H1 (cell line): Measurements from ENCODE around the gene FAM120B. TPM values are rescaled to one million over a fixed set of nuclear protein-coding genes. Genes with fewer than 3 reads are reported as not detected.

Source experiments
- CTCF ChIA-PET: fragments of 300-600 bp; sonication (Branson Sonifier 250); formaldehyde crosslinking; loops from one replicate; lab custom pipeline; 2021; ENCODE audit not compliant: partially characterized antibody; lab: Charles Lee
- POLR2A ChIA-PET: fragments of 300-600 bp; sonication (Branson Sonifier 250); formaldehyde crosslinking; loops from one replicate; lab custom pipeline; 2021; ENCODE audit warnings: inconsistent platforms; ENCODE audit not compliant: partially characterized antibody; lab: Charles Lee
- DNase-seq, 2 experiments: peaks; one replicate each; pipeline versions ENCODE4 v3.0.0 to v3.0.0-alpha.2; 2010 to 2022; ENCODE audit warnings: low spot score in 2 of 2, low read depth in 1 of 2, mixed read lengths in 1 of 2
- FAIRE-seq: peaks from 2 replicates; lab custom pipeline; 2011; peaks lifted over from hg19 to GRCh38; lab: Jason Lieb, UNC
- H2AFZ ChIP-seq: 2 replicates; pipeline ENCODE4 v1.8.1; 2012; ENCODE audit warnings: low read length, inconsistent platforms
- H2AK5ac ChIP-seq: 2 replicates; pipeline ENCODE4 v1.6.1; 2013; ENCODE audit warnings: low read depth, low read length
- H2BK120ac ChIP-seq: replicated peaks from 2 replicates; pipeline ENCODE3; 2013; ENCODE audit warnings: low read depth, low read length, inconsistent platforms
- H2BK12ac ChIP-seq: 2 replicates; pipeline ENCODE4 v1.6.1; 2013; ENCODE audit warnings: low read depth, low read length
- H2BK15ac ChIP-seq: 2 replicates; pipeline ENCODE4 v1.6.1; 2013; ENCODE audit warnings: low read length
- H2BK20ac ChIP-seq: 2 replicates; pipeline ENCODE4 v1.6.1; 2013; ENCODE audit warnings: low read length
- H2BK5ac ChIP-seq: 2 replicates; pipeline ENCODE4 v1.6.1; 2013; ENCODE audit warnings: low read depth, low read length
- H3K14ac ChIP-seq: 2 replicates; pipeline ENCODE4 v1.6.1; 2013; ENCODE audit warnings: inconsistent platforms; ENCODE audit not compliant: insufficient read length
- H3K18ac ChIP-seq: 2 replicates; pipeline ENCODE4 v1.6.1; 2013; ENCODE audit warnings: low read length; ENCODE audit errors: extremely low read depth
- H3K23ac ChIP-seq: 2 replicates; pipeline ENCODE4 v1.6.1; 2013; ENCODE audit warnings: inconsistent platforms; ENCODE audit not compliant: insufficient read length
- H3K23me2 ChIP-seq: 2 replicates; pipeline ENCODE4 v1.6.1; 2013; ENCODE audit warnings: low read depth, low read length
- H3K27ac ChIP-seq: 2 replicates; pipeline ENCODE4 v1.6.1; 2011; ENCODE audit warnings: low read depth, low read length, inconsistent platforms
- H3K27me3 ChIP-seq, 4 experiments: replicated peaks in 1 of 4; 1 replicate in 1 of 4; 2 replicates in 3 of 4; pipeline versions ENCODE4 v1.6.1 to v1.8.1; 2011 to 2013; ENCODE audit warnings: low read length in 3 of 4, mild to moderate bottlenecking in 3 of 4, inconsistent platforms in 2 of 4, mixed read lengths in 2 of 4, moderate library complexity in 1 of 4; ENCODE audit not compliant: control insufficient read depth in 3 of 4, insufficient read depth in 3 of 4; ENCODE audit errors: extremely low read depth in 1 of 4
- H3K36me3 ChIP-seq, 4 experiments: 2 replicates each; pipeline versions ENCODE4 v1.6.1 to v1.8.1; 2011 to 2013; ENCODE audit warnings: mild to moderate bottlenecking in 4 of 4, low read length in 3 of 4, moderate library complexity in 2 of 4, control low read depth in 1 of 4, inconsistent platforms in 1 of 4; ENCODE audit not compliant: insufficient read depth in 4 of 4, control insufficient read depth in 2 of 4
- H3K4ac ChIP-seq: replicated peaks from 2 replicates; pipeline ENCODE3; 2013; ENCODE audit warnings: low read length, low read depth, mixed read lengths, inconsistent platforms; ENCODE audit not compliant: insufficient read length
- H3K4me1 ChIP-seq, 4 experiments: replicated peaks in 1 of 4; 1 replicate in 1 of 4; 2 replicates in 3 of 4; pipeline versions ENCODE4 v1.6.1 to v1.8.1; 2011 to 2013; ENCODE audit warnings: low read length in 3 of 4, inconsistent platforms in 2 of 4, mixed read lengths in 1 of 4; ENCODE audit not compliant: insufficient read depth in 4 of 4, control insufficient read depth in 3 of 4
- H3K4me2 ChIP-seq, 2 experiments: 2 replicates each; pipeline versions ENCODE4 v1.6.1 to v1.8.1; 2011 to 2013; ENCODE audit warnings: low read depth in 2 of 2, low read length in 2 of 2, control low read depth in 1 of 2, inconsistent platforms in 1 of 2, mild to moderate bottlenecking in 1 of 2; ENCODE audit not compliant: insufficient read depth in 1 of 2
- H3K4me3 ChIP-seq, 4 experiments: fragments of 200-600, 300-600 bp in 1 of 4; sonication (generic), shearing (Covaris generic), sonication (Bioruptor Twin) in 1 of 4; 2 replicates each; pipeline versions ENCODE4 v1.5.1 to v1.8.1; 2011 to 2016; ENCODE audit warnings: low read length in 4 of 4, low read depth in 3 of 4, control low read depth in 2 of 4, inconsistent platforms in 2 of 4, mild to moderate bottlenecking in 2 of 4, mixed read lengths in 1 of 4, moderate library complexity in 1 of 4; ENCODE audit not compliant: insufficient read depth in 2 of 4; ENCODE audit errors: extremely low read depth in 1 of 4
- H3K56ac ChIP-seq: replicated peaks from 2 replicates; pipeline ENCODE3; 2013; ENCODE audit warnings: low read depth, mild to moderate bottlenecking, mixed read lengths, low read length, inconsistent platforms; ENCODE audit not compliant: insufficient read length
- H3K79me1 ChIP-seq: 2 replicates; pipeline ENCODE4 v1.6.1; 2013; ENCODE audit warnings: low read depth, low read length, control low read depth
- H3K79me2 ChIP-seq, 2 experiments: 2 replicates each; pipeline versions ENCODE4 v1.6.1 to v1.8.1; 2012 to 2013; ENCODE audit warnings: low read length in 2 of 2, mild to moderate bottlenecking in 2 of 2, inconsistent platforms in 1 of 2; ENCODE audit not compliant: insufficient read depth in 2 of 2, control insufficient read depth in 1 of 2
- H3K9ac ChIP-seq, 4 experiments: replicated peaks in 1 of 4; 1 replicate in 1 of 4; 2 replicates in 3 of 4; pipeline versions ENCODE4 v1.6.1 to v1.8.1; 2011 to 2013; ENCODE audit warnings: low read depth in 3 of 4, low read length in 3 of 4, control low read depth in 2 of 4, mild to moderate bottlenecking in 2 of 4, moderate library complexity in 2 of 4, inconsistent platforms in 1 of 4; ENCODE audit errors: extremely low read depth in 1 of 4
- H3K9me3 ChIP-seq, 2 experiments: 2 replicates each; pipeline versions ENCODE4 v1.6.1 to v1.8.1; 2012 to 2013; ENCODE audit warnings: mild to moderate bottlenecking in 2 of 2, moderate library complexity in 2 of 2, control low read depth in 1 of 2, inconsistent platforms in 1 of 2, low read depth in 1 of 2, low read length in 1 of 2, mixed read lengths in 1 of 2; ENCODE audit not compliant: insufficient read depth in 2 of 2
- H4K20me1 ChIP-seq, 2 experiments: replicated peaks in 1 of 2; 2 replicates each; pipeline versions ENCODE3 to v1.8.1; 2011 to 2013; ENCODE audit warnings: inconsistent platforms in 2 of 2, low read length in 2 of 2, mild to moderate bottlenecking in 1 of 2; ENCODE audit not compliant: insufficient read depth in 2 of 2, control insufficient read depth in 1 of 2
- H4K5ac ChIP-seq: 2 replicates; pipeline ENCODE4 v1.6.1; 2013; ENCODE audit warnings: low read length, low read depth, mixed read lengths, inconsistent platforms; ENCODE audit not compliant: insufficient read length
- H4K8ac ChIP-seq: 2 replicates; pipeline ENCODE4 v1.8.0; 2013; ENCODE audit warnings: mild to moderate bottlenecking, moderate library complexity, low read length, inconsistent platforms; ENCODE audit not compliant: insufficient read depth; ENCODE audit errors: extremely low read depth
- H4K91ac ChIP-seq: replicated peaks from 2 replicates; pipeline ENCODE3; 2013; ENCODE audit warnings: low read length, mixed read lengths, inconsistent platforms; ENCODE audit not compliant: insufficient read length
- EZH2 ChIP-seq: fragments of 200-600 bp; sonication (generic); IDR thresholded peaks from 2 replicates; pipeline ENCODE4 v1.7.1; 2012; ENCODE audit warnings: low read depth, mild to moderate bottlenecking, moderate library complexity, low read length, inconsistent platforms; ENCODE audit not compliant: severe bottlenecking
- NANOG ChIP-seq: IDR thresholded peaks from 2 replicates; pipeline ENCODE4 v1.6.1; 2011; ENCODE audit warnings: low read length, low read depth, mild to moderate bottlenecking, inconsistent platforms; ENCODE audit not compliant: insufficient read depth, poor library complexity, severe bottlenecking
- SP2 ChIP-seq: IDR thresholded peaks from 2 replicates; pipeline ENCODE4 v1.6.1; 2012; ENCODE audit warnings: mild to moderate bottlenecking, low read length, inconsistent platforms
- SRF ChIP-seq: IDR thresholded peaks from 2 replicates; pipeline ENCODE4 v1.6.1; 2011; ENCODE audit warnings: mild to moderate bottlenecking, low read depth, low read length, moderate library complexity
- SUZ12 ChIP-seq: fragments of 200-600 bp; sonication (generic); IDR thresholded peaks from 2 replicates; pipeline ENCODE4 v1.6.1; 2012; ENCODE audit warnings: mild to moderate bottlenecking, inconsistent platforms, low read length, moderate library complexity, mixed read lengths
- WGBS, 2 experiments: shearing (Covaris generic) in 1 of 2; methylation state at CpG; one replicate each; pipeline versions ENCODE4 v1.1.6 to v1.1.7; 2013 to 2015; ENCODE audit warnings: low lambda C conversion rate in 2 of 2, mixed read lengths in 2 of 2, inconsistent platforms in 1 of 2, low coverage in 1 of 2, missing lambda C conversion rate in 1 of 2; ENCODE audit not compliant: insufficient replicate concordance in 2 of 2, insufficient coverage in 1 of 2, insufficient read length in 1 of 2; ENCODE audit errors: extremely low coverage in 1 of 2, missing lambda C conversion rate in 1 of 2; 5-methylcytosine and 5-hydroxymethylcytosine counted together
- polyA plus RNA-seq, 7 experiments: library from polyadenylated mRNA; depleted of rRNA in 3 of 7; stranded (reverse) in 5 of 7; unstranded in 2 of 7; fragments of >200 nt in 5 of 7; fragments of 200-250 nt in 2 of 7; gene quantifications; 1 replicate in 5 of 7; 2 replicates in 1 of 7; 4 replicates in 1 of 7; pipeline versions ENCODE4 v1.2.1 to v1.2.3, GENCODE V29; 2011 to 2013; ENCODE audit warnings: missing spikeins in 2 of 7, mixed read lengths in 2 of 7
- total RNA-seq: library from RNA; stranded (reverse); fragmentation: NEBNext Ultra II Directional; extraction: Animal tissue kit (Norgen Biotek cat#: 25700); gene quantifications from 2 replicates; pipeline ENCODE4 v1.2.1, GENCODE V29; 2021

Gene FAM120B
- total and polyA plus RNA-seq, 2 of the 8 experiments (the other 6 are each of a cell fraction or from before 2014, with no cell fraction given): 5.1 to 12.5 TPM

GRCh38 chr6:170378502-170378901 lies 71.9 kb downstream of the FAM120B start:
- no peaks in the 10 kb centered on the region for H3K79me1 ChIP-seq
- H2BK120ac ChIP-seq: no peak overlapping the region
- H4K20me1 ChIP-seq: no peaks in the 10 kb centered on the region
- peaks cover 0 to 4% (median 0%) of the 10 kb centered on the region in 4 experiments; a peak in 1 of 7 replicates for H3K4me1 ChIP-seq
- no peak overlapping the region for H2BK12ac ChIP-seq
- H2AFZ ChIP-seq: no peak overlapping the region
- H2BK15ac ChIP-seq: no peak overlapping the region
- no peak overlapping the region for H3K23ac ChIP-seq
- ChIA-PET CTCF (interaction anchor here (1.9 kb wide), 1 partner anchor 151 kb away, joined by 6 read pairs; no protein-coding TSS in a partner anchor), POLR2A (no interaction called here)
- H2BK5ac ChIP-seq: no peak overlapping the region
- H4K5ac ChIP-seq: no peak overlapping the region
- FAIRE-seq: no peak
- H4K91ac ChIP-seq: no peak overlapping the region
- no peaks in the 10 kb centered on the region for H3K27me3 ChIP-seq
- H2BK20ac ChIP-seq: no peak overlapping the region
- no peaks in the 10 kb centered on the region; a peak in 1 of 4 replicates for H3K9me3 ChIP-seq
- no peaks in the 10 kb centered on the region for H3K23me2 ChIP-seq
- no peaks in the 10 kb centered on the region for H3K79me2 ChIP-seq
- H3K18ac ChIP-seq: no peak overlapping the region
- H3K9ac ChIP-seq: no peak overlapping the region
- no peaks in the 10 kb centered on the region for H3K36me3 ChIP-seq
- H3K56ac ChIP-seq: no peak overlapping the region
- H3K14ac ChIP-seq: no peak overlapping the region
- no peak overlapping the region for H3K4me3 ChIP-seq
- H3K27ac ChIP-seq: no peak overlapping the region
- DNase-seq: no peak
- TF ChIP-seq NANOG (no peak), SP2 (no peak), SUZ12 (no peak), EZH2 (no peak), SRF (no peak)
- H3K4me2 ChIP-seq: no peak overlapping the region
- H4K8ac ChIP-seq: no peak overlapping the region; the same call in 1 of the 2 replicates
- WGBS, 2 experiments: 86% methylated on average over 10 of the region's 10 CpGs; no CpG with 5 or more reads in 1 of the 2 experiments
- no peak overlapping the region for H2AK5ac ChIP-seq
- H3K4ac ChIP-seq: no peak overlapping the region
